ENCODE results near the gene DHX32.

DHX32 gene

GRCh38 chr10:125838802-125839575 is 42.1 kb downstream of the DHX32 start:
- Histone ChIP-seq H3K27me3 (no peaks in the 10 kb centered on the region), H3K4me1 (no peaks in the 10 kb centered on the region), H3K4me3 (no peak overlapping the region), H3K9me3 (no peaks in the 10 kb centered on the region), H3K36me3 (peaks cover 62 to 85% (median 83%) of the 10 kb centered on the region in 3 donors), H3K27ac (no peak overlapping the region)
- intact Hi-C loops (cut with DNase I; ENCODE audit: low total_unique reads): no loop called here
- TF ChIP-seq CTCF (IDR thresholded peaks at IDR 0.05): no peak
- DNase-seq: no peak

GRCh38 chr10:125836746-125837145 is 44.3 kb downstream of the DHX32 start:
- no peaks in the 10 kb centered on the region for H3K4me1 ChIP-seq
- TF ChIP-seq CTCF (IDR thresholded peaks at IDR 0.05): no peak
- H3K4me3 ChIP-seq: no peak overlapping the region
- no peak overlapping the region for H3K27ac ChIP-seq
- DNase-seq: no peak
- H3K36me3 ChIP-seq: peaks cover 78 to 100% (median 96%) of the 10 kb centered on the region in 3 donors
- intact Hi-C loops (cut with DNase I; ENCODE audit: low total_unique reads): no loop called here
- no peaks in the 10 kb centered on the region for H3K9me3 ChIP-seq
- no peaks in the 10 kb centered on the region for H3K27me3 ChIP-seq

GRCh38 chr10:125828311-125828710 is 52.8 kb downstream of the DHX32 start:
- no peak for TF ChIP-seq CTCF (IDR thresholded peaks at IDR 0.05)
- intact Hi-C loops (cut with DNase I; ENCODE audit: low total_unique reads): loop anchor here (10.0 kb wide), 1 partner anchor 104 kb away; no protein-coding TSS in a partner anchor
- H3K27me3 ChIP-seq: no peaks in the 10 kb centered on the region
- DNase-seq: no peak
- H3K4me3 ChIP-seq: no peak overlapping the region
- no peaks in the 10 kb centered on the region for H3K9me3 ChIP-seq
- peaks cover 0 to 23% (median 17%) of the 10 kb centered on the region in 4 donors for H3K4me1 ChIP-seq
- H3K27ac ChIP-seq: no peak overlapping the region
- H3K36me3 ChIP-seq: peaks cover 43 to 69% (median 50%) of the 10 kb centered on the region in 3 donors

- Histone ChIP-seq H3K4me1 (peaks cover 0 to 29% (median 21%) of the 10 kb centered on the region in 4 donors), H3K36me3 (peaks cover 31 to 57% (median 40%) of the 10 kb centered on the region in 3 donors), H3K27me3 (no peaks in the 10 kb centered on the region), H3K27ac (no peak overlapping the region), H3K4me3 (no peak overlapping the region), H3K9me3 (no peaks in the 10 kb centered on the region)
- TF ChIP-seq CTCF (IDR thresholded peaks at IDR 0.05): no peak
- intact Hi-C loops (cut with DNase I; ENCODE audit: low total_unique reads): loop anchor here (10.0 kb wide), 1 partner anchor 102 kb away; no protein-coding TSS in a partner anchor
- no peak for DNase-seq
These were observed 54.0 kb downstream of the DHX32 start for GRCh38 chr10:125827133-125827532.

- peaks cover 0 to 36% (median 24%) of the 10 kb centered on the region in 4 donors for H3K4me1 ChIP-seq
- H3K9me3 ChIP-seq: no peaks in the 10 kb centered on the region
- intact Hi-C loops (cut with DNase I; ENCODE audit: low total_unique reads): loop anchor here (10.0 kb wide), 1 partner anchor 100 kb away; no protein-coding TSS in a partner anchor
- TF ChIP-seq CTCF (IDR thresholded peaks at IDR 0.05): no peak
- peak overlapping the region; percentile 77 to 90 for H3K4me3 ChIP-seq
- no peak overlapping the region for H3K27ac ChIP-seq
- peaks cover 17 to 34% (median 22%) of the 10 kb centered on the region in 3 donors for H3K36me3 ChIP-seq
- H3K27me3 ChIP-seq: no peaks in the 10 kb centered on the region
- DNase-seq: no peak
These were observed 56.4 kb downstream of the DHX32 start for GRCh38 chr10:125824736-125825135.
